Breast epithelium (tissue), 3 donors: ENCODE results near the gene WAC.

Source experiments
- POLR2AphosphoS5 ChIP-seq, 3 donors: sonication (generic); formaldehyde crosslinking; IDR thresholded peaks; one replicate each; pipeline ENCODE4 v1.6.1; 2017; ENCODE audit warnings: antibody characterized with exemption in 3 of 3
- TF ChIP-seq, protein P1 (sequence below), 3 donors: fragments of 450-650 bp; IDR thresholded peaks; one replicate each; pipeline ENCODE4 v1.5.1; 2016 to 2017; ENCODE audit warnings: antibody characterized with exemption in 3 of 3, mild to moderate bottlenecking in 3 of 3, moderate library complexity in 3 of 3

DNA sequence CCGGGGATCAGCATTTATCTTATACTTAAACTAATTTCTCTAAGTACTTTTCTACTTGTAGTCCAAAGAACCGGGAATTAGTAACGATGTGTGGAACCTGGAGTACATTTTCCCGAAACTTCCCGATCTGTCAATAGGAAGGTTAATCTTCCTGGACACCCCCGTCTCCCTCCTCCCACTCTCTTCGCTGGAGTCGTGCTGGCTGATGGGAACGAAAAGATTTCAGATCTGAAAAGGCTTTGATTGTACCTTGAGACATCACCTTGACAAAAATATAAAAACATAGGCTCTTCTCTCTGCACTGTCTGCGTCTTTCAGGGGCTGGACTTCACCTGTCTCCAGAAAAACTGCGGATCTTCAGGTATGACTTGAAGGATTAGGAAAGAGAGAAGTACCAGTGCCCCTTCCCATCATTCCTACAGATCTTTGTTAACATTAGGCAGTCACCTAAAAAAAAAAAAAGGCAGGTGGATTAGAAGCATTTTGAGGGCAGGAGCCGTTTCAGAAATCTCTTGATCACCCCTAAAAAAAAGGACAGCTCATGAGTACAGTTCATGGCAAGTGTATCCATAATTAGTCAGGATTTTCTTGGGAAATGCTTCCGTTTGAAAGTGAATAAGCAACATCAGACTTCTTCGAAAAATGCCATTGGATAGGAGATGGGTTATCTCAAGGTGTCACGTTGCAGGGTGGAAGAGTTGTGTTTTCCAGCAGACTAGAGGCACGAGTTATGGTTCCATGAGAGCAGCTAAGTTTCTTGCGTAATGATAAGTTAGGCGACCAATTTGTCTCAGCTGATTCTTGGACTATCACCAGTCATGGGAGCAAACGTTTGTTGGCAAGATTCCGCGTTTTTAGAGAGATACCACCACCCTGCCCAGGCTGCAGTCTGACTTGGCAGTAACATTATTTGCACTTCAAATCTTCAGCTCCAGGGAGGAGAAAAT lies 136.6 kb downstream of the WAC start:
- TF ChIP-seq, protein P1, sequence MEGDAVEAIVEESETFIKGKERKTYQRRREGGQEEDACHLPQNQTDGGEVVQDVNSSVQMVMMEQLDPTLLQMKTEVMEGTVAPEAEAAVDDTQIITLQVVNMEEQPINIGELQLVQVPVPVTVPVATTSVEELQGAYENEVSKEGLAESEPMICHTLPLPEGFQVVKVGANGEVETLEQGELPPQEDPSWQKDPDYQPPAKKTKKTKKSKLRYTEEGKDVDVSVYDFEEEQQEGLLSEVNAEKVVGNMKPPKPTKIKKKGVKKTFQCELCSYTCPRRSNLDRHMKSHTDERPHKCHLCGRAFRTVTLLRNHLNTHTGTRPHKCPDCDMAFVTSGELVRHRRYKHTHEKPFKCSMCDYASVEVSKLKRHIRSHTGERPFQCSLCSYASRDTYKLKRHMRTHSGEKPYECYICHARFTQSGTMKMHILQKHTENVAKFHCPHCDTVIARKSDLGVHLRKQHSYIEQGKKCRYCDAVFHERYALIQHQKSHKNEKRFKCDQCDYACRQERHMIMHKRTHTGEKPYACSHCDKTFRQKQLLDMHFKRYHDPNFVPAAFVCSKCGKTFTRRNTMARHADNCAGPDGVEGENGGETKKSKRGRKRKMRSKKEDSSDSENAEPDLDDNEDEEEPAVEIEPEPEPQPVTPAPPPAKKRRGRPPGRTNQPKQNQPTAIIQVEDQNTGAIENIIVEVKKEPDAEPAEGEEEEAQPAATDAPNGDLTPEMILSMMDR (IDR thresholded peaks at IDR 0.05), result no peak
- no peak for TF ChIP-seq POLR2AphosphoS5 (IDR thresholded peaks at IDR 0.05)
